ENCODE data around the gene FARP2. TPM values are rescaled to one million over a fixed set of nuclear protein-coding genes. Genes with fewer than 3 reads are reported as not detected.

FARP2 gene
- total and polyA plus RNA-seq, 2 of the 13 experiments (the other 11 are each of a cell fraction or from before 2014, with no cell fraction given) = 28.0 to 45.4 TPM

DNA sequence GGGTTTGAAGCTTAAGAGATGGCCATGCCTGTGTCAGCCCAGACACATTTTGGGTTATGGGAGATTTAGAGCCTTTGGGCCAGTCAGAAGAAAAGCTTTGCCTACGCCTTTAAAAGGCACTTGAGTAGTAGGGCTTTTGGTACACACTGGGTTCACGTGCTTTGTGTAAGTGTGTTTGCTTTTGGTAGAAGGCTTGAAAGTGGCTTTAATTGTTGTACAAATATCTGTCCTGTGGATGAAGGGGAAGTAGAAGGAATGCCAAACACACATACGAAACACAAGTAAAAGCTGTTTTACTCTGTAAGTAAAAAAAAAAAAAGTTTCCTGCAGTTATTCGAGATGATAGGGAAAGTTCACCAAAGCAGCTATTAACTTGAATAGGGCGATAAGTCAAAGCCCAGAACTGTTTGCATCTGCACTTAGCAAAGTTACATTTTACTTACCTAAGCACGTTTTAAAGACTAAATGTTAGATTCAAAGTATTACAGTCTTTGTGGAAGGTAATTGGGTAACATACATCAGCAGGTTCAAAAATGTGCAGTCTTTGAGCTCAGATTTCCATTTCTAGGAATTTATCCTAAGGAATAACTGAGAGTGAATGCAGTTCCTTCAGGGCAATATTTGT, 76.9 kb downstream of the FARP2 start (continued):
- TF ChIP-seq, protein P1, sequence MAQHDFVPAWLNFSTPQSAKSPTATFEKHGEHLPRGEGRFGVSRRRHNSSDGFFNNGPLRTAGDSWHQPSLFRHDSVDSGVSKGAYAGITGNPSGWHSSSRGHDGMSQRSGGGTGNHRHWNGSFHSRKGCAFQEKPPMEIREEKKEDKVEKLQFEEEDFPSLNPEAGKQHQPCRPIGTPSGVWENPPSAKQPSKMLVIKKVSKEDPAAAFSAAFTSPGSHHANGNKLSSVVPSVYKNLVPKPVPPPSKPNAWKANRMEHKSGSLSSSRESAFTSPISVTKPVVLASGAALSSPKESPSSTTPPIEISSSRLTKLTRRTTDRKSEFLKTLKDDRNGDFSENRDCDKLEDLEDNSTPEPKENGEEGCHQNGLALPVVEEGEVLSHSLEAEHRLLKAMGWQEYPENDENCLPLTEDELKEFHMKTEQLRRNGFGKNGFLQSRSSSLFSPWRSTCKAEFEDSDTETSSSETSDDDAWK (CRISPR knock-in tag; IDR thresholded peaks at IDR 0.05) = no peak
- TF ChIP-seq MYC (CRISPR knock-in tag; IDR thresholded peaks at IDR 0.05; ENCODE audit: borderline replicate concordance) = no peak
- TF ChIP-seq ZNF101 (CRISPR knock-in tag; IDR thresholded peaks at IDR 0.05; ENCODE audit: borderline replicate concordance, low read depth) = no peak
- TF ChIP-seq, protein P2, sequence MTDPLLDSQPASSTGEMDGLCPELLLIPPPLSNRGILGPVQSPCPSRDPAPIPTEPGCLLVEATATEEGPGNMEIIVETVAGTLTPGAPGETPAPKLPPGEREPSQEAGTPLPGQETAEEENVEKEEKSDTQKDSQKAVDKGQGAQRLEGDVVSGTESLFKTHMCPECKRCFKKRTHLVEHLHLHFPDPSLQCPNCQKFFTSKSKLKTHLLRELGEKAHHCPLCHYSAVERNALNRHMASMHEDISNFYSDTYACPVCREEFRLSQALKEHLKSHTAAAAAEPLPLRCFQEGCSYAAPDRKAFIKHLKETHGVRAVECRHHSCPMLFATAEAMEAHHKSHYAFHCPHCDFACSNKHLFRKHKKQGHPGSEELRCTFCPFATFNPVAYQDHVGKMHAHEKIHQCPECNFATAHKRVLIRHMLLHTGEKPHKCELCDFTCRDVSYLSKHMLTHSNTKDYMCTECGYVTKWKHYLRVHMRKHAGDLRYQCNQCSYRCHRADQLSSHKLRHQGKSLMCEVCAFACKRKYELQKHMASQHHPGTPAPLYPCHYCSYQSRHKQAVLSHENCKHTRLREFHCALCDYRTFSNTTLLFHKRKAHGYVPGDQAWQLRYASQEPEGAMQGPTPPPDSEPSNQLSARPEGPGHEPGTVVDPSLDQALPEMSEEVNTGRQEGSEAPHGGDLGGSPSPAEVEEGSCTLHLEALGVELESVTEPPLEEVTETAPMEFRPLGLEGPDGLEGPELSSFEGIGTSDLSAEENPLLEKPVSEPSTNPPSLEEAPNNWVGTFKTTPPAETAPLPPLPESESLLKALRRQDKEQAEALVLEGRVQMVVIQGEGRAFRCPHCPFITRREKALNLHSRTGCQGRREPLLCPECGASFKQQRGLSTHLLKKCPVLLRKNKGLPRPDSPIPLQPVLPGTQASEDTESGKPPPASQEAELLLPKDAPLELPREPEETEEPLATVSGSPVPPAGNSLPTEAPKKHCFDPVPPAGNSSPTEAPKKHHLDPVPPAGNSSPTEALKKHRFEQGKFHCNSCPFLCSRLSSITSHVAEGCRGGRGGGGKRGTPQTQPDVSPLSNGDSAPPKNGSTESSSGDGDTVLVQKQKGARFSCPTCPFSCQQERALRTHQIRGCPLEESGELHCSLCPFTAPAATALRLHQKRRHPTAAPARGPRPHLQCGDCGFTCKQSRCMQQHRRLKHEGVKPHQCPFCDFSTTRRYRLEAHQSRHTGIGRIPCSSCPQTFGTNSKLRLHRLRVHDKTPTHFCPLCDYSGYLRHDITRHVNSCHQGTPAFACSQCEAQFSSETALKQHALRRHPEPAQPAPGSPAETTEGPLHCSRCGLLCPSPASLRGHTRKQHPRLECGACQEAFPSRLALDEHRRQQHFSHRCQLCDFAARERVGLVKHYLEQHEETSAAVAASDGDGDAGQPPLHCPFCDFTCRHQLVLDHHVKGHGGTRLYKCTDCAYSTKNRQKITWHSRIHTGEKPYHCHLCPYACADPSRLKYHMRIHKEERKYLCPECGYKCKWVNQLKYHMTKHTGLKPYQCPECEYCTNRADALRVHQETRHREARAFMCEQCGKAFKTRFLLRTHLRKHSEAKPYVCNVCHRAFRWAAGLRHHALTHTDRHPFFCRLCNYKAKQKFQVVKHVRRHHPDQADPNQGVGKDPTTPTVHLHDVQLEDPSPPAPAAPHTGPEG (CRISPR knock-in tag; IDR thresholded peaks at IDR 0.05) = no peak
- TF ChIP-seq ZNF430 (CRISPR knock-in tag; IDR thresholded peaks at IDR 0.05) = no peak
- no peak for TF ChIP-seq ZNF121 (CRISPR knock-in tag; IDR thresholded peaks at IDR 0.05)
- TF ChIP-seq ZNF883 (CRISPR knock-in tag; IDR thresholded peaks at IDR 0.05; ENCODE audit: not compliant biosample characterization) = no peak
- peak; percentile 72 for TF ChIP-seq PHF5A (CRISPR knock-in tag; IDR thresholded peaks at IDR 0.05; ENCODE audit: low read depth, unreplicated experiment)
- TF ChIP-seq, protein P3, sequence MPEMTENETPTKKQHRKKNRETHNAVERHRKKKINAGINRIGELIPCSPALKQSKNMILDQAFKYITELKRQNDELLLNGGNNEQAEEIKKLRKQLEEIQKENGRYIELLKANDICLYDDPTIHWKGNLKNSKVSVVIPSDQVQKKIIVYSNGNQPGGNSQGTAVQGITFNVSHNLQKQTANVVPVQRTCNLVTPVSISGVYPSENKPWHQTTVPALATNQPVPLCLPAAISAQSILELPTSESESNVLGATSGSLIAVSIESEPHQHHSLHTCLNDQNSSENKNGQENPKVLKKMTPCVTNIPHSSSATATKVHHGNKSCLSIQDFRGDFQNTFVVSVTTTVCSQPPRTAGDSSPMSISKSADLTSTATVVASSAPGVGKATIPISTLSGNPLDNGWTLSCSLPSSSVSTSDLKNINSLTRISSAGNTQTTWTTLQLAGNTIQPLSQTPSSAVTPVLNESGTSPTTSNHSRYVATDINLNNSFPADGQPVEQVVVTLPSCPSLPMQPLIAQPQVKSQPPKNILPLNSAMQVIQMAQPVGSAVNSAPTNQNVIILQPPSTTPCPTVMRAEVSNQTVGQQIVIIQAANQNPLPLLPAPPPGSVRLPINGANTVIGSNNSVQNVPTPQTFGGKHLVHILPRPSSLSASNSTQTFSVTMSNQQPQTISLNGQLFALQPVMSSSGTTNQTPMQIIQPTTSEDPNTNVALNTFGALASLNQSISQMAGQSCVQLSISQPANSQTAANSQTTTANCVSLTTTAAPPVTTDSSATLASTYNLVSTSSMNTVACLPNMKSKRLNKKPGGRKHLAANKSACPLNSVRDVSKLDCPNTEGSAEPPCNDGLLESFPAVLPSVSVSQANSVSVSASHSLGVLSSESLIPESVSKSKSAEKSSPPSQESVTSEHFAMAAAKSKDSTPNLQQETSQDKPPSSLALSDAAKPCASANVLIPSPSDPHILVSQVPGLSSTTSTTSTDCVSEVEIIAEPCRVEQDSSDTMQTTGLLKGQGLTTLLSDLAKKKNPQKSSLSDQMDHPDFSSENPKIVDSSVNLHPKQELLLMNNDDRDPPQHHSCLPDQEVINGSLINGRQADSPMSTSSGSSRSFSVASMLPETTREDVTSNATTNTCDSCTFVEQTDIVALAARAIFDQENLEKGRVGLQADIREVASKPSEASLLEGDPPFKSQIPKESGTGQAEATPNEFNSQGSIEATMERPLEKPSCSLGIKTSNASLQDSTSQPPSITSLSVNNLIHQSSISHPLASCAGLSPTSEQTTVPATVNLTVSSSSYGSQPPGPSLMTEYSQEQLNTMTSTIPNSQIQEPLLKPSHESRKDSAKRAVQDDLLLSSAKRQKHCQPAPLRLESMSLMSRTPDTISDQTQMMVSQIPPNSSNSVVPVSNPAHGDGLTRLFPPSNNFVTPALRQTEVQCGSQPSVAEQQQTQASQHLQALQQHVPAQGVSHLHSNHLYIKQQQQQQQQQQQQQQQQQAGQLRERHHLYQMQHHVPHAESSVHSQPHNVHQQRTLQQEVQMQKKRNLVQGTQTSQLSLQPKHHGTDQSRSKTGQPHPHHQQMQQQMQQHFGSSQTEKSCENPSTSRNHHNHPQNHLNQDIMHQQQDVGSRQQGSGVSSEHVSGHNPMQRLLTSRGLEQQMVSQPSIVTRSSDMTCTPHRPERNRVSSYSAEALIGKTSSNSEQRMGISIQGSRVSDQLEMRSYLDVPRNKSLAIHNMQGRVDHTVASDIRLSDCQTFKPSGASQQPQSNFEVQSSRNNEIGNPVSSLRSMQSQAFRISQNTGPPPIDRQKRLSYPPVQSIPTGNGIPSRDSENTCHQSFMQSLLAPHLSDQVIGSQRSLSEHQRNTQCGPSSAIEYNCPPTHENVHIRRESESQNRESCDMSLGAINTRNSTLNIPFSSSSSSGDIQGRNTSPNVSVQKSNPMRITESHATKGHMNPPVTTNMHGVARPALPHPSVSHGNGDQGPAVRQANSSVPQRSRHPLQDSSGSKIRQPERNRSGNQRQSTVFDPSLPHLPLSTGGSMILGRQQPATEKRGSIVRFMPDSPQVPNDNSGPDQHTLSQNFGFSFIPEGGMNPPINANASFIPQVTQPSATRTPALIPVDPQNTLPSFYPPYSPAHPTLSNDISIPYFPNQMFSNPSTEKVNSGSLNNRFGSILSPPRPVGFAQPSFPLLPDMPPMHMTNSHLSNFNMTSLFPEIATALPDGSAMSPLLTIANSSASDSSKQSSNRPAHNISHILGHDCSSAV (CRISPR knock-in tag; IDR thresholded peaks at IDR 0.05; ENCODE audit: borderline replicate concordance) = no peak
- 0 out of 2 replicates have a peak, but pooled peaks have one; percentile 21 for TF ChIP-seq SP5 (CRISPR knock-in tag; IDR thresholded peaks at IDR 0.05; ENCODE audit: borderline replicate concordance, low read depth)
- TF ChIP-seq MAZ (IDR thresholded peaks at IDR 0.05; ENCODE audit: borderline replicate concordance, low read depth, low read length) = no peak
- no peak for TF ChIP-seq MAZ (CRISPR knock-in tag; IDR thresholded peaks at IDR 0.05; ENCODE audit: low read depth)
- TF ChIP-seq JUNB (CRISPR knock-in tag; IDR thresholded peaks at IDR 0.05; ENCODE audit: borderline replicate concordance) = no peak
- peak; percentile 81; the same call in 1 of the 2 replicates for TF ChIP-seq NFKBIZ (CRISPR knock-in tag; IDR thresholded peaks at IDR 0.05)

Data from HepG2 (cell line).